ENCODE results near the gene SOX18.

Gene SOX18

GRCh38 chr20:64075556-64075955 is 26.1 kb upstream of the SOX18 start:
- Histone ChIP-seq H3K4me1 (ENCODE audit: insufficient read depth, low read length, poor library complexity, severe bottlenecking) (peaks cover 27% of the 10 kb centered on the region), H3K4me2 (ENCODE audit: low read depth, low read length, poor library complexity, severe bottlenecking) (no peak overlapping the region), H3K79me2 (ENCODE audit: insufficient read depth, low read length) (0 out of 2 replicates have a peak, but pooled peaks cover 11% of the 10 kb centered on the region)

GRCh38 chr20:64074963-64075362 is 25.5 kb upstream of the SOX18 start:
- Histone ChIP-seq H3F3A (ENCODE audit: low read depth) (no peaks in the 10 kb centered on the region), H3K79me2 (ENCODE audit: insufficient read depth, low read length) (0 out of 2 replicates have a peak, but pooled peaks cover 11% of the 10 kb centered on the region), H3K4me2 (ENCODE audit: low read depth, low read length, poor library complexity, severe bottlenecking) (no peak overlapping the region), H3K27me3 (ENCODE audit: insufficient read depth, low read length, poor library complexity, severe bottlenecking) (no peaks in the 10 kb centered on the region), H3K9me3 (ENCODE audit: insufficient read depth, low read depth, low read length) (no peaks in the 10 kb centered on the region), H3K36me3 (ENCODE audit: insufficient read depth, low read length) (no peaks in the 10 kb centered on the region), H3K9me2 (replicated peaks; ENCODE audit: low read depth, low read length) (no peaks in the 10 kb centered on the region), H3K4me3 (ENCODE audit: low read length, poor library complexity, severe bottlenecking) (no peak overlapping the region), H3K4me1 (ENCODE audit: insufficient read depth, low read length, poor library complexity, severe bottlenecking) (peaks cover 27% of the 10 kb centered on the region), H2AFZ (ENCODE audit: low read length) (no peak overlapping the region), H4K20me1 (ENCODE audit: insufficient read depth, low read length, poor library complexity, severe bottlenecking) (no peaks in the 10 kb centered on the region), H3K9ac (ENCODE audit: low read depth, low read length, poor library complexity, severe bottlenecking) (no peak overlapping the region)
- TF ChIP-seq CTCF (conservative IDR thresholded peaks at IDR 0.05; ENCODE audit: low read length) = no peak
- TF ChIP-seq EZH2phosphoT487 (IDR thresholded peaks at IDR 0.05; ENCODE audit: borderline replicate concordance) = no peak

More at GRCh38 chr20:64075556-64075955, 26.1 kb upstream of the SOX18 start:
- no peak overlapping the region for H2AFZ ChIP-seq (ENCODE audit: low read length)
- H3K9me3 ChIP-seq (ENCODE audit: insufficient read depth, low read depth, low read length) = no peaks in the 10 kb centered on the region
- TF ChIP-seq EZH2phosphoT487 (IDR thresholded peaks at IDR 0.05; ENCODE audit: borderline replicate concordance) (no peak), CTCF (conservative IDR thresholded peaks at IDR 0.05; ENCODE audit: low read length) (no peak)
- H3K4me3 ChIP-seq (ENCODE audit: low read length, poor library complexity, severe bottlenecking) = no peak overlapping the region
- no peaks in the 10 kb centered on the region for H4K20me1 ChIP-seq (ENCODE audit: insufficient read depth, low read length, poor library complexity, severe bottlenecking)
- peaks cover 5% of the 10 kb centered on the region; the same call in 1 of the 2 replicates for H3F3A ChIP-seq (ENCODE audit: low read depth)
- no peaks in the 10 kb centered on the region for H3K27me3 ChIP-seq (ENCODE audit: insufficient read depth, low read length, poor library complexity, severe bottlenecking)
- no peak overlapping the region for H3K9ac ChIP-seq (ENCODE audit: low read depth, low read length, poor library complexity, severe bottlenecking)
- H3K9me2 ChIP-seq (replicated peaks; ENCODE audit: low read depth, low read length) = no peaks in the 10 kb centered on the region
- H3K36me3 ChIP-seq (ENCODE audit: insufficient read depth, low read length) = no peaks in the 10 kb centered on the region

- H3K4me2 ChIP-seq (ENCODE audit: low read depth, low read length, poor library complexity, severe bottlenecking) = no peak overlapping the region
- H3K36me3 ChIP-seq (ENCODE audit: insufficient read depth, low read length) = no peaks in the 10 kb centered on the region
- no peaks in the 10 kb centered on the region for H3K9me3 ChIP-seq (ENCODE audit: insufficient read depth, low read depth, low read length)
- peaks cover 30% of the 10 kb centered on the region for H3K4me1 ChIP-seq (ENCODE audit: insufficient read depth, low read length, poor library complexity, severe bottlenecking)
- no peaks in the 10 kb centered on the region for H3F3A ChIP-seq (ENCODE audit: low read depth)
- no peaks in the 10 kb centered on the region for H3K27me3 ChIP-seq (ENCODE audit: insufficient read depth, low read length, poor library complexity, severe bottlenecking)
- H2AFZ ChIP-seq (ENCODE audit: low read length) = no peak overlapping the region
- TF ChIP-seq EZH2phosphoT487 (IDR thresholded peaks at IDR 0.05; ENCODE audit: borderline replicate concordance) (no peak), CTCF (conservative IDR thresholded peaks at IDR 0.05; ENCODE audit: low read length) (no peak)
- no peaks in the 10 kb centered on the region for H4K20me1 ChIP-seq (ENCODE audit: insufficient read depth, low read length, poor library complexity, severe bottlenecking)
- H3K4me3 ChIP-seq (ENCODE audit: low read length, poor library complexity, severe bottlenecking) = no peak overlapping the region
- H3K9ac ChIP-seq (ENCODE audit: low read depth, low read length, poor library complexity, severe bottlenecking) = no peak overlapping the region
- H3K79me2 ChIP-seq (ENCODE audit: insufficient read depth, low read length) = 0 out of 2 replicates have a peak, but pooled peaks cover 11% of the 10 kb centered on the region
- H3K9me2 ChIP-seq (replicated peaks; ENCODE audit: low read depth, low read length) = no peaks in the 10 kb centered on the region
Observed at GRCh38 chr20:64074184-64074789, 24.8 kb upstream of the SOX18 start.
